H1 (cell line): ENCODE data around the gene DIPK2B. TPM values are rescaled to one million over a fixed set of nuclear protein-coding genes. Genes with fewer than 3 reads are reported as not detected.

ENCODE experiments used
- CEBPB ChIP-seq: IDR thresholded peaks from 2 replicates; pipeline ENCODE4 v1.6.1; 2012; ENCODE audit warnings: low read depth, low read length
- CHD7 ChIP-seq: fragments of 300-600 bp; sonication (generic); IDR thresholded peaks from 2 replicates; pipeline ENCODE4 v1.7.1; 2012; ENCODE audit warnings: low read length, moderate library complexity, mild to moderate bottlenecking, inconsistent platforms; ENCODE audit not compliant: insufficient replicate concordance
- CTBP2 ChIP-seq: IDR thresholded peaks from 2 replicates; pipeline ENCODE4 v1.7.0; 2011; ENCODE audit warnings: borderline replicate concordance, mild to moderate bottlenecking, moderate library complexity, mixed read lengths, low read length; ENCODE audit not compliant: insufficient read depth, insufficient read length
- E2F6 ChIP-seq: IDR thresholded peaks from 2 replicates; pipeline ENCODE4 v1.6.1; 2012; ENCODE audit warnings: inconsistent platforms
- EGR1 ChIP-seq: IDR thresholded peaks from 2 replicates; pipeline ENCODE4 v1.6.1; 2011; ENCODE audit warnings: low read depth, low read length, borderline replicate concordance
- MAFK ChIP-seq: IDR thresholded peaks from 2 replicates; pipeline ENCODE4 v1.6.1; 2012; ENCODE audit warnings: low read depth, mild to moderate bottlenecking, improper control_type of control experiment, low read length
- RXRA ChIP-seq: IDR thresholded peaks from 2 replicates; pipeline ENCODE4 v1.6.1; 2011; ENCODE audit warnings: low read depth, mild to moderate bottlenecking, low read length, moderate library complexity; ENCODE audit not compliant: insufficient read depth
- polyA plus RNA-seq, 7 experiments: library from polyadenylated mRNA; depleted of rRNA in 3 of 7; stranded (reverse) in 5 of 7; unstranded in 2 of 7; fragments of >200 nt in 5 of 7; fragments of 200-250 nt in 2 of 7; gene quantifications; 1 replicate in 5 of 7; 2 replicates in 1 of 7; 4 replicates in 1 of 7; pipeline versions ENCODE4 v1.2.1 to v1.2.3, GENCODE V29; 2011 to 2013; ENCODE audit warnings: missing spikeins in 2 of 7, mixed read lengths in 2 of 7
- total RNA-seq: library from RNA; stranded (reverse); fragmentation: NEBNext Ultra II Directional; extraction: Animal tissue kit (Norgen Biotek cat#: 25700); gene quantifications from 2 replicates; pipeline ENCODE4 v1.2.1, GENCODE V29; 2021

DIPK2B gene
- total and polyA plus RNA-seq, 2 of the 8 experiments (the other 6 are each of a cell fraction or from before 2014, with no cell fraction given), result not detected

GRCh38 chrX:45229348-45229747 lies 28.7 kb upstream of the DIPK2B start (continued):
- TF ChIP-seq CHD7 (no peak), MAFK (no peak), E2F6 (no peak), CEBPB (no peak), EGR1 (no peak), CTBP2 (no peak), RXRA (no peak)
